ENCODE results near the gene VPS26C.

Gene VPS26C

GRCh38 chr21:37257967-37258877 is 8.9 kb downstream of the VPS26C start:
- no peaks in the 10 kb centered on the region for H3K27me3 ChIP-seq (ENCODE audit: control insufficient read depth, insufficient read depth, low read length)
- H3K4me1 ChIP-seq (ENCODE audit: control insufficient read depth, insufficient read depth, low read length): peaks cover 6% of the 10 kb centered on the region
- H3K4me3 ChIP-seq (ENCODE audit: low read length): peak overlapping the region; percentile 79
- H3K27ac ChIP-seq (ENCODE audit: low read depth, low read length): no peak overlapping the region
- no peaks in the 10 kb centered on the region for H3K36me3 ChIP-seq (ENCODE audit: control insufficient read depth, insufficient read depth, low read length)
- H3K9ac ChIP-seq (ENCODE audit: low read length): peak overlapping the region; percentile 16

- Histone ChIP-seq H3K9ac (ENCODE audit: low read length) (peak overlapping the region; percentile 0), H3K27me3 (ENCODE audit: control insufficient read depth, insufficient read depth, low read length) (no peaks in the 10 kb centered on the region), H3K4me1 (ENCODE audit: control insufficient read depth, insufficient read depth, low read length) (peaks cover 6% of the 10 kb centered on the region), H3K4me3 (ENCODE audit: low read length) (peak overlapping the region; percentile 79), H3K36me3 (ENCODE audit: control insufficient read depth, insufficient read depth, low read length) (no peaks in the 10 kb centered on the region), H3K27ac (ENCODE audit: low read depth, low read length) (no peak overlapping the region)
These were observed 9.6 kb downstream of the VPS26C start for GRCh38 chr21:37257511-37257966.

- Histone ChIP-seq H3K36me3 (ENCODE audit: control insufficient read depth, insufficient read depth, low read length) (no peaks in the 10 kb centered on the region), H3K9ac (ENCODE audit: low read length) (no peak overlapping the region), H3K4me3 (ENCODE audit: low read length) (no peak overlapping the region), H3K4me1 (ENCODE audit: control insufficient read depth, insufficient read depth, low read length) (peaks cover 6% of the 10 kb centered on the region), H3K27ac (ENCODE audit: low read depth, low read length) (no peak overlapping the region), H3K27me3 (ENCODE audit: control insufficient read depth, insufficient read depth, low read length) (no peaks in the 10 kb centered on the region)
These were observed 13.1 kb downstream of the VPS26C start for GRCh38 chr21:37253991-37254390.

GRCh38 chr21:37251294-37251634 is 15.9 kb downstream of the VPS26C start:
- Histone ChIP-seq H3K9ac (ENCODE audit: low read length) (no peak overlapping the region), H3K27me3 (ENCODE audit: control insufficient read depth, insufficient read depth, low read length) (no peaks in the 10 kb centered on the region), H3K36me3 (ENCODE audit: control insufficient read depth, insufficient read depth, low read length) (no peaks in the 10 kb centered on the region), H3K4me1 (ENCODE audit: control insufficient read depth, insufficient read depth, low read length) (no peaks in the 10 kb centered on the region), H3K4me3 (ENCODE audit: low read length) (no peak overlapping the region), H3K27ac (ENCODE audit: low read depth, low read length) (no peak overlapping the region)

- Histone ChIP-seq H3K27me3 (ENCODE audit: control insufficient read depth, insufficient read depth, low read length) (no peaks in the 10 kb centered on the region), H3K4me1 (ENCODE audit: control insufficient read depth, insufficient read depth, low read length) (no peaks in the 10 kb centered on the region), H3K27ac (ENCODE audit: low read depth, low read length) (no peak overlapping the region), H3K9ac (ENCODE audit: low read length) (no peak overlapping the region), H3K4me3 (ENCODE audit: low read length) (no peak overlapping the region), H3K36me3 (ENCODE audit: control insufficient read depth, insufficient read depth, low read length) (no peaks in the 10 kb centered on the region)
These were observed 17.8 kb downstream of the VPS26C start for GRCh38 chr21:37249112-37249904.

GRCh38 chr21:37248298-37248697 is 18.8 kb downstream of the VPS26C start:
- Histone ChIP-seq H3K9ac (ENCODE audit: low read length) (no peak overlapping the region), H3K27me3 (ENCODE audit: control insufficient read depth, insufficient read depth, low read length) (no peaks in the 10 kb centered on the region), H3K4me1 (ENCODE audit: control insufficient read depth, insufficient read depth, low read length) (no peaks in the 10 kb centered on the region)

GRCh38 chr21:37245151-37245550 is 22.0 kb downstream of the VPS26C start:
- no peak overlapping the region for H3K9ac ChIP-seq (ENCODE audit: low read length)
- no peaks in the 10 kb centered on the region for H3K4me1 ChIP-seq (ENCODE audit: control insufficient read depth, insufficient read depth, low read length)
- no peak overlapping the region for H3K4me3 ChIP-seq (ENCODE audit: low read length)
- no peak overlapping the region for H3K27ac ChIP-seq (ENCODE audit: low read depth, low read length)
- no peaks in the 10 kb centered on the region for H3K36me3 ChIP-seq (ENCODE audit: control insufficient read depth, insufficient read depth, low read length)
- no peaks in the 10 kb centered on the region for H3K27me3 ChIP-seq (ENCODE audit: control insufficient read depth, insufficient read depth, low read length)

More at GRCh38 chr21:37248298-37248697, 18.8 kb downstream of the VPS26C start:
- no peak overlapping the region for H3K27ac ChIP-seq (ENCODE audit: low read depth, low read length)
- H3K36me3 ChIP-seq (ENCODE audit: control insufficient read depth, insufficient read depth, low read length): no peaks in the 10 kb centered on the region
- no peak overlapping the region for H3K4me3 ChIP-seq (ENCODE audit: low read length)

- no peak overlapping the region for H3K4me3 ChIP-seq (ENCODE audit: low read length)
- no peaks in the 10 kb centered on the region for H3K36me3 ChIP-seq (ENCODE audit: control insufficient read depth, insufficient read depth, low read length)
- no peaks in the 10 kb centered on the region for H3K4me1 ChIP-seq (ENCODE audit: control insufficient read depth, insufficient read depth, low read length)
- H3K27me3 ChIP-seq (ENCODE audit: control insufficient read depth, insufficient read depth, low read length): no peaks in the 10 kb centered on the region
- H3K9ac ChIP-seq (ENCODE audit: low read length): no peak overlapping the region
- H3K27ac ChIP-seq (ENCODE audit: low read depth, low read length): no peak overlapping the region
These were observed 22.5 kb downstream of the VPS26C start for GRCh38 chr21:37244501-37245095.

GRCh38 chr21:37243961-37244360 is 23.2 kb downstream of the VPS26C start:
- Histone ChIP-seq H3K4me1 (ENCODE audit: control insufficient read depth, insufficient read depth, low read length) (no peaks in the 10 kb centered on the region), H3K27me3 (ENCODE audit: control insufficient read depth, insufficient read depth, low read length) (no peaks in the 10 kb centered on the region), H3K27ac (ENCODE audit: low read depth, low read length) (no peak overlapping the region), H3K9ac (ENCODE audit: low read length) (no peak overlapping the region), H3K36me3 (ENCODE audit: control insufficient read depth, insufficient read depth, low read length) (no peaks in the 10 kb centered on the region), H3K4me3 (ENCODE audit: low read length) (no peak overlapping the region)

- Histone ChIP-seq H3K27me3 (ENCODE audit: control insufficient read depth, insufficient read depth, low read length) (no peaks in the 10 kb centered on the region), H3K36me3 (ENCODE audit: control insufficient read depth, insufficient read depth, low read length) (no peaks in the 10 kb centered on the region), H3K27ac (ENCODE audit: low read depth, low read length) (no peak overlapping the region), H3K4me3 (ENCODE audit: low read length) (no peak overlapping the region), H3K4me1 (ENCODE audit: control insufficient read depth, insufficient read depth, low read length) (no peaks in the 10 kb centered on the region), H3K9ac (ENCODE audit: low read length) (no peak overlapping the region)
These were observed 25.7 kb downstream of the VPS26C start for GRCh38 chr21:37241426-37241825.

- Histone ChIP-seq H3K36me3 (ENCODE audit: control insufficient read depth, insufficient read depth, low read length) (no peaks in the 10 kb centered on the region), H3K4me3 (ENCODE audit: low read length) (no peak overlapping the region), H3K9ac (ENCODE audit: low read length) (no peak overlapping the region), H3K27me3 (ENCODE audit: control insufficient read depth, insufficient read depth, low read length) (no peaks in the 10 kb centered on the region), H3K27ac (ENCODE audit: low read depth, low read length) (no peak overlapping the region), H3K4me1 (ENCODE audit: control insufficient read depth, insufficient read depth, low read length) (no peaks in the 10 kb centered on the region)
These were observed 26.2 kb downstream of the VPS26C start for GRCh38 chr21:37240978-37241377.

GRCh38 chr21:37237764-37238163 is 29.4 kb downstream of the VPS26C start:
- Histone ChIP-seq H3K27me3 (ENCODE audit: control insufficient read depth, insufficient read depth, low read length) (no peaks in the 10 kb centered on the region), H3K4me1 (ENCODE audit: control insufficient read depth, insufficient read depth, low read length) (no peaks in the 10 kb centered on the region), H3K36me3 (ENCODE audit: control insufficient read depth, insufficient read depth, low read length) (peaks cover 3% of the 10 kb centered on the region), H3K27ac (ENCODE audit: low read depth, low read length) (no peak overlapping the region), H3K9ac (ENCODE audit: low read length) (no peak overlapping the region), H3K4me3 (ENCODE audit: low read length) (no peak overlapping the region)

All from rectal smooth muscle tissue (tissue), 1 donor.